ENCODE data around the gene ARRDC5.

DNA sequence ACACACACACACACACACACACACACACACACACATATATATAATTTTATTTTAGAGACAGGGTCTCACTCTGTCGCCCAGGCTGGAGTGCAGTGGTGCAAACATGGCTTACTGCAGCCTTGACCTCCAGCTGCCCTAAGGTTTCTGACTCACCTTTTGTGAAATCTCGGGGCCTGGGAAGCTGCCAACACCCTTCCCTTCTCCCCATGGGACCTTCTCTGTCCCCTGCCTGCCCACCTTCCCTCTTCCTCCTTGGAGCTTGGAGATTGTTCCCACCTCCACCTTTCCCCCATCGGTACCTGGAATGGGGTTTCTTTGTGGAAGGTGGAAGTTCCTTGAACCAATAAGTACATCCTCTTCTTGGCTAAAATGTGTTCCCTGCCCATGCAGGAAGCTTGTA lies 6.3 kb downstream of the ARRDC5 start:
- TF ChIP-seq JUN (IDR thresholded peaks at IDR 0.05; ENCODE audit: low read depth, low read length) (no peak), GABPA (IDR thresholded peaks at IDR 0.05; ENCODE audit: borderline replicate concordance, insufficient read depth, low read length) (no peak)
- TF ChIP-seq, protein P1, sequence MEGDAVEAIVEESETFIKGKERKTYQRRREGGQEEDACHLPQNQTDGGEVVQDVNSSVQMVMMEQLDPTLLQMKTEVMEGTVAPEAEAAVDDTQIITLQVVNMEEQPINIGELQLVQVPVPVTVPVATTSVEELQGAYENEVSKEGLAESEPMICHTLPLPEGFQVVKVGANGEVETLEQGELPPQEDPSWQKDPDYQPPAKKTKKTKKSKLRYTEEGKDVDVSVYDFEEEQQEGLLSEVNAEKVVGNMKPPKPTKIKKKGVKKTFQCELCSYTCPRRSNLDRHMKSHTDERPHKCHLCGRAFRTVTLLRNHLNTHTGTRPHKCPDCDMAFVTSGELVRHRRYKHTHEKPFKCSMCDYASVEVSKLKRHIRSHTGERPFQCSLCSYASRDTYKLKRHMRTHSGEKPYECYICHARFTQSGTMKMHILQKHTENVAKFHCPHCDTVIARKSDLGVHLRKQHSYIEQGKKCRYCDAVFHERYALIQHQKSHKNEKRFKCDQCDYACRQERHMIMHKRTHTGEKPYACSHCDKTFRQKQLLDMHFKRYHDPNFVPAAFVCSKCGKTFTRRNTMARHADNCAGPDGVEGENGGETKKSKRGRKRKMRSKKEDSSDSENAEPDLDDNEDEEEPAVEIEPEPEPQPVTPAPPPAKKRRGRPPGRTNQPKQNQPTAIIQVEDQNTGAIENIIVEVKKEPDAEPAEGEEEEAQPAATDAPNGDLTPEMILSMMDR (IDR thresholded peaks at IDR 0.05; ENCODE audit: control extremely low read depth in 1 of 3, insufficient read depth in 1 of 3, low read depth in 1 of 3, low read length in 3 of 3): no peak

Data from H1 (cell line).